HCT116 (cell line): Measurements from ENCODE around the gene PKP1. TPM values are rescaled to one million over a fixed set of nuclear protein-coding genes. Genes with fewer than 3 reads are reported as not detected.

Source experiments
- ATAC-seq: fragments of 200-7000 bp; cut with Tn5 transposase; 2 replicates; pipeline ENCODE4 v1.9.1; 2020; ENCODE audit warnings: mild to moderate bottlenecking, moderate library complexity
- BruUV-seq: library from RNA; stranded (reverse); fragments of 400-500 nt; replicated peaks from 2 replicates; lab custom pipeline; 2021; lab: Mats Ljungman, UMichigan
- CTCF ChIA-PET: fragments of 300-600 bp; sonication (Branson Sonifier 250); formaldehyde crosslinking; loops from one replicate; lab custom pipeline; 2021; ENCODE audit warnings: antibody characterized with exemption; lab: Charles Lee
- POLR2A ChIA-PET: fragments of 300-600, 350-600 bp; sonication (Branson Sonifier 250); formaldehyde crosslinking; loops from one replicate; lab custom pipeline; 2021; ENCODE audit warnings: antibody characterized with exemption; lab: Charles Lee
- RAD21 ChIA-PET, 2 experiments: fragments of 300-600 bp; sonication (Branson Sonifier 250); formaldehyde crosslinking; loops; one replicate each; lab custom pipeline; 2023; ENCODE audit warnings: low total read pairs in 2 of 2; ENCODE audit not compliant: uncharacterized antibody in 2 of 2, unreplicated experiment in 2 of 2, low non-redundant PET in 1 of 2; lab: Charles Lee
- DNase-seq: peaks from one replicate; pipeline ENCODE4 v3.0.0-alpha.2; 2010; ENCODE audit warnings: low read depth, low spot score
- H2AFZ ChIP-seq: fragments of 200-600 bp; shearing (Covaris generic), sonication (generic); 2 replicates; pipeline ENCODE4 v1.6.1; 2017; ENCODE audit warnings: low read depth, mixed run types, mixed read lengths, antibody characterized with exemption, low read length; ENCODE audit not compliant: poor library complexity, severe bottlenecking
- H3K27ac ChIP-seq: 2 replicates; pipeline ENCODE4 v1.5.1; 2012; ENCODE audit warnings: low read depth, low read length
- H3K27me3 ChIP-seq: fragments of 200-600 bp; sonication (generic); 2 replicates; pipeline ENCODE4 v1.6.1; 2016; ENCODE audit warnings: mixed run types, low read length, mixed read lengths; ENCODE audit not compliant: insufficient read depth
- H3K36me3 ChIP-seq, 2 experiments: fragments of 200-500 bp in 1 of 2; fragments of 200-600 bp in 1 of 2; sonication (Bioruptor generic) in 1 of 2; sonication (generic) in 1 of 2; 2 replicates each; pipeline versions ENCODE4 v1.5.1 to v1.6.1; 2014 to 2016; ENCODE audit warnings: low read length in 2 of 2, inconsistent platforms in 1 of 2, mixed read lengths in 1 of 2, mixed run types in 1 of 2; ENCODE audit not compliant: insufficient read depth in 2 of 2, control insufficient read depth in 1 of 2
- H3K4me1 ChIP-seq, 2 experiments: fragments of 200-600 bp in 1 of 2; sonication (generic) in 1 of 2; 2 replicates each; pipeline versions ENCODE4 v1.5.1 to v1.6.1; 2012 to 2017; ENCODE audit warnings: low read length in 2 of 2, inconsistent platforms in 1 of 2, mild to moderate bottlenecking in 1 of 2, mixed read lengths in 1 of 2, mixed run types in 1 of 2, moderate library complexity in 1 of 2; ENCODE audit not compliant: insufficient read depth in 2 of 2, control insufficient read depth in 1 of 2
- H3K4me2 ChIP-seq: fragments of 200-600 bp; sonication (generic); 2 replicates; pipeline ENCODE4 v1.6.1; 2017; ENCODE audit warnings: mixed run types, low read length, mixed read lengths
- H3K4me3 ChIP-seq, 2 experiments: fragments of 200-600 bp in 1 of 2; sonication (generic) in 1 of 2; replicated peaks in 1 of 2; 2 replicates each; pipeline ENCODE4 v1.5.1; 2011 to 2016; ENCODE audit warnings: low read length in 2 of 2, control low read depth in 1 of 2, low read depth in 1 of 2, mild to moderate bottlenecking in 1 of 2, mixed read lengths in 1 of 2, mixed run types in 1 of 2
- H3K79me2 ChIP-seq: fragments of 200-600 bp; sonication (generic); 2 replicates; pipeline ENCODE4 v1.6.1; 2017; ENCODE audit warnings: mild to moderate bottlenecking, mixed run types, low read length, moderate library complexity, mixed read lengths; ENCODE audit not compliant: insufficient read depth
- H3K9ac ChIP-seq: fragments of 200-600 bp; sonication (generic); 2 replicates; pipeline ENCODE4 v1.6.1; 2016; ENCODE audit warnings: low read length, mixed read lengths
- H3K9me2 ChIP-seq: fragments of 200-600 bp; sonication (generic), shearing (Covaris generic); 2 replicates; pipeline ENCODE4 v1.6.1; 2017; ENCODE audit warnings: mixed run types, mild to moderate bottlenecking, moderate library complexity; ENCODE audit not compliant: insufficient read depth
- H3K9me3 ChIP-seq, 2 experiments: fragments of 200-500 bp in 1 of 2; fragments of 200-600 bp in 1 of 2; sonication (Bioruptor generic) in 1 of 2; sonication (generic) in 1 of 2; 2 replicates each; pipeline ENCODE4 v1.6.1; 2014 to 2017; ENCODE audit warnings: low read length in 2 of 2, mixed read lengths in 2 of 2, inconsistent platforms in 1 of 2, low read depth in 1 of 2, mild to moderate bottlenecking in 1 of 2, mixed run types in 1 of 2, moderate library complexity in 1 of 2; ENCODE audit not compliant: control insufficient read depth in 1 of 2, insufficient read depth in 1 of 2
- H4K20me1 ChIP-seq: fragments of 200-600 bp; sonication (generic), shearing (Covaris generic); 2 replicates; pipeline ENCODE4 v1.6.1; 2017; ENCODE audit warnings: mixed run types, mild to moderate bottlenecking, moderate library complexity; ENCODE audit not compliant: insufficient read depth
- CBX3 ChIP-seq: IDR thresholded peaks from 2 replicates; pipeline ENCODE4 v1.6.1; 2012; ENCODE audit warnings: low read depth
- CEBPB ChIP-seq: IDR thresholded peaks from 2 replicates; pipeline ENCODE4 v1.6.1; 2012; ENCODE audit warnings: low read depth
- CTCF ChIP-seq, 3 experiments: fragments of 200-600 bp in 1 of 3; sonication (generic) in 1 of 3; IDR thresholded peaks in 2 of 3; conservative IDR thresholded peaks in 1 of 3; 2 replicates each; pipeline ENCODE4 v1.5.1; 2012 to 2017; ENCODE audit warnings: low read depth in 2 of 3, low read length in 2 of 3, antibody characterized with exemption in 1 of 3, borderline replicate concordance in 1 of 3, control low read depth in 1 of 3, mild to moderate bottlenecking in 1 of 3, mixed read lengths in 1 of 3, mixed run types in 1 of 3, moderate library complexity in 1 of 3; ENCODE audit not compliant: insufficient read depth in 1 of 3
- EGR1 ChIP-seq: IDR thresholded peaks from 2 replicates; pipeline ENCODE4 v1.6.1; 2012; ENCODE audit warnings: low read depth
- EZH2 ChIP-seq: fragments of 200-600 bp; sonication (generic); IDR thresholded peaks from 2 replicates; pipeline ENCODE4 v1.6.1; 2017; ENCODE audit warnings: antibody characterized with exemption, mixed run types
- EZH2phosphoT487 ChIP-seq: fragments of 200-600 bp; IDR thresholded peaks from 2 replicates; pipeline ENCODE4 v1.6.1; 2018; ENCODE audit warnings: antibody characterized with exemption, borderline replicate concordance
- FOSL1 ChIP-seq: IDR thresholded peaks from 2 replicates; pipeline ENCODE4 v1.6.1; 2012; ENCODE audit warnings: low read depth
- JUND ChIP-seq: IDR thresholded peaks from 2 replicates; pipeline ENCODE4 v1.6.1; 2012
- MAX ChIP-seq: IDR thresholded peaks from 2 replicates; pipeline ENCODE4 v1.6.1; 2012
- POLR2AphosphoS5 ChIP-seq: IDR thresholded peaks from 2 replicates; pipeline ENCODE4 v1.6.1; 2011; ENCODE audit warnings: mild to moderate bottlenecking, low read depth, low read length, moderate library complexity
- RAD21 ChIP-seq: IDR thresholded peaks from 2 replicates; pipeline ENCODE4 v1.6.1; 2012; ENCODE audit warnings: low read depth, mild to moderate bottlenecking
- SIN3A ChIP-seq: IDR thresholded peaks from 2 replicates; pipeline ENCODE4 v1.6.1; 2012; ENCODE audit warnings: low read depth
- SP1 ChIP-seq: IDR thresholded peaks from 2 replicates; pipeline ENCODE4 v1.6.1; 2012; ENCODE audit warnings: low read depth
- SRF ChIP-seq: IDR thresholded peaks from 2 replicates; pipeline ENCODE4 v1.6.1; 2012; ENCODE audit warnings: low read depth
- TCF7L2 ChIP-seq: IDR thresholded peaks from 2 replicates; pipeline ENCODE4 v1.7.0; 2011; ENCODE audit warnings: borderline replicate concordance, inconsistent platforms; ENCODE audit not compliant: insufficient read depth, insufficient read length; ENCODE audit errors: extremely low read depth
- ZBTB33 ChIP-seq: IDR thresholded peaks from 2 replicates; pipeline ENCODE4 v1.6.1; 2011; ENCODE audit warnings: mild to moderate bottlenecking, low read length, moderate library complexity; ENCODE audit not compliant: insufficient replicate concordance; ENCODE audit errors: extremely low read depth
- ZFX ChIP-seq: fragments of 450-650 bp; IDR thresholded peaks from 2 replicates; pipeline ENCODE4 v1.6.1; 2017
- ZNF274 ChIP-seq: fragments of 200-500 bp; sonication (Bioruptor generic); IDR thresholded peaks from 2 replicates; pipeline ENCODE4 v1.6.1; 2014; ENCODE audit warnings: mild to moderate bottlenecking, low read depth, low read length, inconsistent platforms
- intact Hi-C: fragments of 100-400 bp; cut with micrococcal nuclease; formaldehyde crosslinking; loops from 2 replicates; pipeline ENCODE4 v1.10.0; 2022
- total RNA-seq: library from RNA; stranded (reverse); gene quantifications from one replicate; pipeline ENCODE4 v1.2.1, GENCODE V29; 2021; ENCODE audit not compliant: unreplicated experiment
- TF ChIP-seq, protein P1 (sequence below): IDR thresholded peaks from 2 replicates; pipeline ENCODE4 v1.6.1; 2012

Gene PKP1
- total RNA-seq, 1 experiment from 2014 or later, result 0.07 TPM

GRCh38 chr1:201284636-201285035, 1.3 kb downstream of the PKP1 start:
- Histone ChIP-seq H3K79me2 (no peaks in the 10 kb centered on the region), H3K4me2 (no peak overlapping the region), H3K27ac (no peak overlapping the region), H3K9me3 (no peaks in the 10 kb centered on the region), H3K4me3 (no peak overlapping the region), H3K9ac (no peak overlapping the region), H3K4me1 (peaks cover 5 to 6% of the 10 kb centered on the region in 2 experiments; a peak in 3 of 4 replicates), H3K36me3 (no peaks in the 10 kb centered on the region), H4K20me1 (no peaks in the 10 kb centered on the region), H3K9me2 (no peaks in the 10 kb centered on the region), H3K27me3 (peaks cover 11% of the 10 kb centered on the region; the same call in 1 of the 2 replicates), H2AFZ (no peak overlapping the region)
- intact Hi-C loops, result no loop called here
- ChIA-PET RAD21 (no interaction called here), POLR2A (no interaction called here), CTCF (no interaction called here)
- DNase-seq (no peak), ATAC-seq (no peak)
- TF ChIP-seq MAX (no peak), CEBPB (no peak), EZH2 (no peak), SRF (no peak), CTCF (IDR thresholded peaks at IDR 0.05 in 2 of 3, conservative IDR thresholded peaks at IDR 0.05 in 1 of 3; ENCODE audit: borderline replicate concordance in 1 of 3, insufficient read depth in 1 of 3, low read depth in 2 of 3, low read length in 2 of 3) (no peak), ZFX (no peak), FOSL1 (no peak), EGR1 (no peak), ZNF274 (no peak), POLR2AphosphoS5 (no peak), SP1 (no peak), ZBTB33 (no peak), TCF7L2 (no peak), RAD21 (no peak), JUND (no peak), SIN3A (no peak), CBX3 (no peak), EZH2phosphoT487 (no peak)
- TF ChIP-seq, protein P1, sequence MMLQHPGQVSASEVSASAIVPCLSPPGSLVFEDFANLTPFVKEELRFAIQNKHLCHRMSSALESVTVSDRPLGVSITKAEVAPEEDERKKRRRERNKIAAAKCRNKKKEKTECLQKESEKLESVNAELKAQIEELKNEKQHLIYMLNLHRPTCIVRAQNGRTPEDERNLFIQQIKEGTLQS, result no peak
- BruUV-seq, result no TSS peak
